Measurements from ENCODE around the gene ADCK1. TPM values are rescaled to one million over a fixed set of nuclear protein-coding genes. Genes with fewer than 3 reads are reported as not detected.
A peak's percentile ranks its signal among the peaks of the same experiment; 100 is the strongest.
"Not testable (repeated sequence)": the region's sequence is repeated elsewhere in the genome, so short reads cannot be mapped to it uniquely, and the experiment has no call there.

Gene ADCK1
- total and polyA plus RNA-seq, 9 of the 15 experiments (the other 6 are each of a cell fraction or from before 2014, with no cell fraction given): 2.8 to 8.9 (median 4.3) TPM

- peak; percentile 34 for TF ChIP-seq ZFP36 (IDR thresholded peaks at IDR 0.05; ENCODE audit: low read depth, low read length, partially characterized antibody)
- intact Hi-C loops (cut with micrococcal nuclease); BruUV-seq (replicated peaks); H3K4me1 ChIP-seq (replicated peaks in 1 of 2; ENCODE audit: control insufficient read depth in 2 of 2, insufficient read depth in 2 of 2, low read length in 2 of 2); H2AFZ ChIP-seq (ENCODE audit: low read depth, low read length); POLR2A ChIA-PET; H3K27me3 ChIP-seq (ENCODE audit: control insufficient read depth in 2 of 2, insufficient read depth in 2 of 2, low read length in 2 of 2); DNase-seq (ENCODE audit: extremely low read depth in 1 of 4, low spot score in 3 of 4); H3K27ac ChIP-seq (ENCODE audit: extremely low read depth, low read depth, low read length); H3K9ac ChIP-seq (ENCODE audit: insufficient read depth in 1 of 2, low read depth in 2 of 2, low read length in 2 of 2); H3K36me3 ChIP-seq (ENCODE audit: control insufficient read depth, insufficient read depth, low read length); FAIRE-seq; CTCF ChIA-PET (ENCODE audit: low intra/inter-chr PET ratio); H3K4me2 ChIP-seq (ENCODE audit: insufficient read depth, low read length); H3K9me1 ChIP-seq (ENCODE audit: control insufficient read depth, insufficient read depth, low read length); H4K20me1 ChIP-seq (replicated peaks; ENCODE audit: control insufficient read depth, insufficient read depth, low read length); H3K4me3 ChIP-seq; in situ Hi-C loops (cut with MboI); ATAC-seq; H3K79me2 ChIP-seq (ENCODE audit: control insufficient read depth, insufficient read depth, low read length); H3K9me3 ChIP-seq (replicated peaks; ENCODE audit: control insufficient read depth, insufficient read depth, low read depth, low read length): not testable (repeated sequence)
- 24% methylated on average over 4 of the region's 4 CpGs for WGBS (ENCODE audit: insufficient coverage, low coverage, missing lambda C conversion rate)
These were observed 25.9 kb upstream of the ADCK1 start for GRCh38 chr14:77773966-77774365.

GRCh38 chr14:77782202-77782601, 17.7 kb upstream of the ADCK1 start:
- Histone ChIP-seq H3K79me2 (ENCODE audit: control insufficient read depth, insufficient read depth, low read length) (no peaks in the 10 kb centered on the region), H3K36me3 (ENCODE audit: control insufficient read depth, insufficient read depth, low read length) (no peaks in the 10 kb centered on the region), H4K20me1 (replicated peaks; ENCODE audit: control insufficient read depth, insufficient read depth, low read length) (no peaks in the 10 kb centered on the region), H3K4me2 (ENCODE audit: insufficient read depth, low read length) (no peak overlapping the region), H3K27ac (ENCODE audit: extremely low read depth, low read depth, low read length) (no peak overlapping the region), H3K4me1 (replicated peaks in 1 of 2; ENCODE audit: control insufficient read depth in 2 of 2, insufficient read depth in 2 of 2, low read length in 2 of 2) (no peaks in the 10 kb centered on the region), H3K4me3 (no peak overlapping the region), H3K9me3 (replicated peaks; ENCODE audit: control insufficient read depth, insufficient read depth, low read depth, low read length) (no peaks in the 10 kb centered on the region), H2AFZ (ENCODE audit: low read depth, low read length) (no peak overlapping the region), H3K9ac (ENCODE audit: insufficient read depth in 1 of 2, low read depth in 2 of 2, low read length in 2 of 2) (no peak overlapping the region), H3K27me3 (ENCODE audit: control insufficient read depth in 2 of 2, insufficient read depth in 2 of 2, low read length in 2 of 2) (no peaks in the 10 kb centered on the region), H3K9me1 (ENCODE audit: control insufficient read depth, insufficient read depth, low read length) (no peaks in the 10 kb centered on the region)
- in situ Hi-C loops (cut with MboI): no loop called here
- ChIA-PET POLR2A (no interaction called here), CTCF (ENCODE audit: low intra/inter-chr PET ratio) (no interaction called here)
- no peak for ATAC-seq
- BruUV-seq (replicated peaks): no TSS peak
- FAIRE-seq: no peak
- intact Hi-C loops (cut with micrococcal nuclease): no loop called here
- no peak for DNase-seq (ENCODE audit: extremely low read depth in 1 of 4, low spot score in 3 of 4)
- TF ChIP-seq ZNF23 (CRISPR knock-in tag; IDR thresholded peaks at IDR 0.05): no peak
- TF ChIP-seq HSF4 (CRISPR knock-in tag; IDR thresholded peaks at IDR 0.05; ENCODE audit: borderline replicate concordance): no peak
- TF ChIP-seq, protein P1, sequence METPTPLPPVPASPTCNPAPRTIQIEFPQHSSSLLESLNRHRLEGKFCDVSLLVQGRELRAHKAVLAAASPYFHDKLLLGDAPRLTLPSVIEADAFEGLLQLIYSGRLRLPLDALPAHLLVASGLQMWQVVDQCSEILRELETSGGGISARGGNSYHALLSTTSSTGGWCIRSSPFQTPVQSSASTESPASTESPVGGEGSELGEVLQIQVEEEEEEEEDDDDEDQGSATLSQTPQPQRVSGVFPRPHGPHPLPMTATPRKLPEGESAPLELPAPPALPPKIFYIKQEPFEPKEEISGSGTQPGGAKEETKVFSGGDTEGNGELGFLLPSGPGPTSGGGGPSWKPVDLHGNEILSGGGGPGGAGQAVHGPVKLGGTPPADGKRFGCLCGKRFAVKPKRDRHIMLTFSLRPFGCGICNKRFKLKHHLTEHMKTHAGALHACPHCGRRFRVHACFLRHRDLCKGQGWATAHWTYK (CRISPR knock-in tag; IDR thresholded peaks at IDR 0.05): no peak
- no peak for TF ChIP-seq XRCC4 (IDR thresholded peaks at IDR 0.05; ENCODE audit: extremely low read depth, insufficient read depth, insufficient read length)
- TF ChIP-seq PHTF2 (CRISPR knock-in tag; IDR thresholded peaks at IDR 0.05): no peak
- TF ChIP-seq, protein P2, sequence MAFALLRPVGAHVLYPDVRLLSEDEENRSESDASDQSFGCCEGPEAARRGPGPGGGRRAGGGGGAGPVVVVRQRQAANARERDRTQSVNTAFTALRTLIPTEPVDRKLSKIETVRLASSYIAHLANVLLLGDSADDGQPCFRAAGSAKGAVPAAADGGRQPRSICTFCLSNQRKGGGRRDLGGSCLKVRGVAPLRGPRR (CRISPR knock-in tag; IDR thresholded peaks at IDR 0.05): no peak
- TF ChIP-seq ATF6 (CRISPR knock-in tag; IDR thresholded peaks at IDR 0.05): no peak
- TF ChIP-seq TEAD1 (CRISPR knock-in tag; IDR thresholded peaks at IDR 0.05): no peak
- no peak for TF ChIP-seq SMC3 (conservative IDR thresholded peaks at IDR 0.05; ENCODE audit: insufficient read depth, low read depth, low read length)

Measured in K562 (cell line).